ENCODE results near the gene CELF5.
"Not testable (repeated sequence)": the region's sequence is repeated elsewhere in the genome, so short reads cannot be mapped to it uniquely, and the experiment has no call there.

Gene CELF5

DNA sequence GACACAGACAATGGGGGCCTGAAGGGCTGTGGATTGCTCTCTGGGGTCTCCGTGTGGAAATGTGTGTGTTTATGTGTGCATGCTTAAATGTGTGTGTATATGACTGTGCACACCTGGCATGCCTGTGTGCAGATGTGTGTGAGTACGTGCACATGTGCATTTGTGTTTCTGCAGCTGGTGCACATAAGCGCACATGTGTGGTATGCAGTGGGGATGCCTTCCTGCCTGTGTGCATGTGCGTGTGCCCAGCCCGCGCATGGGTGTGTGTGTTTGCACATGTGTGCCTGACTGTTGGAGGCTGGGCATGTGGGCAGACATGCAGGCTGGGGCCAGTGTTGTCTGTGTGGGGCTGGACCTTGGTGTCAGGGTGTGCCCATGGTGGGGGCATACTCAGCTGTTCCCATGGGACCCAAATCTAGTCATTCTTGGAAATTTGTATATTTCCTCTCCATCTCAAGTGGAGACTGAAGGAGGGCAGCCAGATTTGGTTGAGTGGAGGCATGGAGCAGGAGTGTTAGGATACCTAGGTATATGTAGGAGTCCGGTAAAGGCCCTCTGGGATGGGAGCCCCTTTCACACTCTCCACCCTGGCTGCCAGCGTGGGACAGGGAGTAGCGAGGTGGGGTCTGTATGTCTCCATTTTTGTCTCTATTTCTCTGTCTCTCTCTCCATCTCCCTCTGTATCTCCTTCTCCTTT is 49.9 kb downstream of the CELF5 start:
- no peak for DNase-seq (ENCODE audit: low spot score)

DNA sequence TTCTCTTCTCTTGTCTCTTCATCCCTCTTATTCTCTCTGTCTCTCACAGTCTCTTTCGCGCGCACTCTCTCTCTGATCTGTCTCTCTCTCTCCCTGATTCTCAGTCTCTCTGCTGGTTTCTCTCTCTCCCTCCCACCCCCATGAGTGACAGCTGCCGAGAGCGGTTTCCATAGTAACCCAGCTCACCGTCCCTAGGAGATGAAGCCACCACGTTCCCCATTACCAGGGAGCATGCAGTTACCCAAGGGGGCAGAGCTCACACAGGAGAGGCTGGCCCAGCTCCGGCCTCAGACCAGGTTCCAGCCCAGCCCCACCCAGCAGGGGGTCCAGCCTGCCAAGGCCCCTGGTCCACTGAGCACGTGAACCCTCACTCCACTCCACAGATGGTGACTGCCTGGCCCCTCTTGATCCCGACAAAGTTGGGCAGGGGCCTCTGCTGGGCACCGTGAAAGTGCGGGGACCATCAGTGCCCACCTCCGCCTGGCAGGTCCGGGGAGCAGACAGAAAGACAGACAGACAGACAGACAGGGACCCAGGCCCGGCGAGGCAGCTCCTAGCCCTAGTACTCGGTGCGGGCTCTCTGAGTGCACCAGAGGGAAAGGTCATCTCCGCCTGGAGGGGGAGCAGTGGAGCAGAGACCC is 50.6 kb downstream of the CELF5 start:
- peak; percentile 29 for DNase-seq (ENCODE audit: low spot score)

DNA sequence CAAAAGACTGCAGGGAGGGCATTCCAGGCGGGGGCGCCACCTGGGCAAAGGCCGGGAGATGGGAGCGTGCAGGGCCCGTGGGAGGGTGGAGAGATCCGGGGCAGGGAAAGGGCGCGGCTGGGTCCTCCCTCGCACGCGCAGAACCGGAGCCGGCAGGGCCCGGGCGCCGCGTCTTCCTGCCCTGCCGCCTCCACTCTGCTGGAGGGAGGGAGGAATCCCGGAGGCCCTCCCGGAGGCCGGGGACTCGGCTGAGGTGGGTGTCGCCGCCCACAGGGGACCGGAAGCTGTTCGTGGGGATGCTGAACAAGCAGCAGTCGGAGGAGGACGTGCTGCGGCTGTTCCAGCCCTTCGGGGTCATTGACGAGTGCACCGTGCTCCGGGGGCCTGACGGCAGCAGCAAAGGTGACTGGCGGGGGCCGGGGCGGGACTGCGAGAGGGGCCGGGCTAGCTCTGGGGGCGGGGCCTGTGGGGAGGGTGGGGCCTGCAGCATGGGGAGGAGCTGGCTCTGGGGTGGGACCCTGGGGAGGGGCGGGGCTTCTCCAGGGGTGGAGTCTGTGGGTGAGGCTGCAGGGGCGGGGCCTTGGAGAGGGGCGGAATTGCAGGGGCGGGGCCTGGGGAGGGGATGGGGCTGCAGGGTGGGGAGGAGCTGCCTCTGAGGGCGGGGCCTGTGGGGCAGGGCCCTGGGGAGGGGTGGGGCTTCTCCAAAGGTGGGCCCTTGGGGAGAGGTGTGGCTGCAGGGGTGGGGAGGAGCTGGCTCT is 51.3 kb downstream of the CELF5 start:
- peak; percentile 94 for DNase-seq (ENCODE audit: low spot score)

DNA sequence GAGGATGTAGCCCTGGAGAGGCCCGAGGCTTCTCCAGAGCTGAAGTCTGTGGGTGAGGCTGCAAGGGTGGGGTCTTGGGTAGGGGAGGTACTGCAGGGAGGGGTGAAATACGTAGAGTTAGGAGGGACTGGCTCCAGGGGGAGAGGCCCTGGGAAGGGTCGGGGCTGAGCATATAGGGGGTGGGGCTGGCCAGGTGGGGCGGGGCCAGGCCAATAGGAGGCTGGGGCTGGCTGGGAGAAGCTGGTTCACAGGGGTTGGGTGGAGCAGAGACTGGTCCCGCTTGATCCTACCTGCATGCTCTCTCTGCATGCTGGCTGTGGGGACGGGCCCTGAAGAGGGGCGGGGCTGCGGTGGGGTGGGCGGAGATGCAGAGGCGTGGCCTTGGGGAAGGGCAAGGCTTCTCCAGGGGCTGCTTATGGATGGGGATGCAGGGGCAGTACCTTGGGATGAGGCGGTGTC is 51.9 kb downstream of the CELF5 start:
- no peak for DNase-seq (ENCODE audit: low spot score)

DNA sequence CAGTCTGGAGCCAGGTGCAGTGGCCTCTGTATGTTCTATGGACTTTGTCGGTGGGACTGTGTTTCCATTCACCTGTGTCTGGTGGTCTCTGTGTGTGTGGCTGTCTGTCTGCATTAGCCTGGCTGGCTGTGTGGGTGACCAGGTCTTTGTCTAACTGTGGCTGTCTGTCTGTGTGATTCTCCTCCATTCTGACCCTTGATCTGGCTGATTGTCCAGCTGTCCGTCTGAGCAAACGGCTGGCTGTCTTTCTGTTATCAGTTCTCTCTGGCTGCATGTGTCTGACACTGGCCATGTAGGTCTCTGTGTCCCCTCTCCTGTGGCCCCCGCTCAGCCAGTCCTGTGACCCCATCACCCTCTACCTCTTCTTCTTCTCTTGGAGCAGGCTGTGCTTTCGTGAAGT is 53.2 kb downstream of the CELF5 start:
- DNase-seq (ENCODE audit: low spot score), result no peak

DNA sequence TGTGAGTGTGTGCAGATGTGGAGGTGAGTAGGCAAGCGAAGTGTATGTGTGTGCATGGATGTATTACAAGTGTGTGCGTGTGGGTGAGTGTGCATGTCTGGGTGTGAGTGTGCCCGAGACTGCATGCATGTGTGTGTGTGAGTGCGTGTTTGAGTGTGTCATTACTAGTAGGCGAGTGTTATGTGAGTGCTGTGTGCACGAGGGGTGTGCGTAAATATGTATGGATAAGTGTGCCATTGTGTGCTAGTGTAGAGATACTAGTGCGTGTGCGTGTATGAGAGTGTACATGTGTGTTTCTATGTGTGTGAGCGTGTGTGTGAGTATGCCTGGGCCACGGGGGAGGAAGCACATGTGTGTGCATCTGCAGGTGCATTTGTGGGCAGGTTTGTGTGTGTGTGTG is 53.8 kb downstream of the CELF5 start:
- DNase-seq (ENCODE audit: low spot score), result no peak

DNA sequence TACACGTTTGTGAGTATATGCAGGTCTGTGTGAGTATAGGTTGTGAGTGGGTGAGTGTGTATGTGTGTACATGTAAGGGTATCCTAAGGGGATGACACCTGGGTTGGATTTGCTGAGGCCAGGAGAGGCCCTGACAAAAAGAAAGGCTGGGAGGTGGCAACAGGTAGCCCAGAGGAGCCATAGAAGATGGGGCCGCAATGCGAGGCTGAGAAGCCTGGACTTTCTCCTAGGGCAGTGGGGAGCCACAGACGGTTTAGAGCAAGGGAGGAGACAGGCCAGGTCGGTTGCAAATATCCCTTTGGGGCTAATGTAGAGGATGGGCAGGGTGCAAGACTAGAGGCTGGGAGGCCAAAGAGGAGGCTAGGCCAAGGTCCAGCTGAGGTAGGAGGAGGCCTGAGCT is 54.3 kb downstream of the CELF5 start:
- no peak for DNase-seq (ENCODE audit: low spot score)

DNA sequence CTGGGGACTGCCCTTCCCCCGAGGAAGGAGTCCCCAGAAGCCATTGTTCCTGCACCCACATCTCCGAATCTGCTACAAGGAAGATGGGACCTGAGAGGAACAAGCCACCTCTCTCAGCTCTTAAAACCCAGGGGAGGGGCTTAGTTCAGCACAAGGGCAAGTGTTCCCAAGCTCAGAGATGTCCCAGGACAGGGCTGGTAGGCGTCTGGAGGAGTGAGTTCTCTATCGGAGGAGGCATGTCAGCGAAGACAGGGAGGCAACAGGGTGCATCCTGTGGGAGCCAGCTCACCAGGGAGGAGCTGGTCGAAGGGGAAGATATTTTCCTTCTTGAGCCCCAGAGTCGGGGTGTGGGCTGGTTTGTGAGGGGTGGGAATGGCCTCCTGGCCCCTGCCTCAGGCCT is 54.8 kb downstream of the CELF5 start:
- DNase-seq (ENCODE audit: low spot score), result no peak

DNA sequence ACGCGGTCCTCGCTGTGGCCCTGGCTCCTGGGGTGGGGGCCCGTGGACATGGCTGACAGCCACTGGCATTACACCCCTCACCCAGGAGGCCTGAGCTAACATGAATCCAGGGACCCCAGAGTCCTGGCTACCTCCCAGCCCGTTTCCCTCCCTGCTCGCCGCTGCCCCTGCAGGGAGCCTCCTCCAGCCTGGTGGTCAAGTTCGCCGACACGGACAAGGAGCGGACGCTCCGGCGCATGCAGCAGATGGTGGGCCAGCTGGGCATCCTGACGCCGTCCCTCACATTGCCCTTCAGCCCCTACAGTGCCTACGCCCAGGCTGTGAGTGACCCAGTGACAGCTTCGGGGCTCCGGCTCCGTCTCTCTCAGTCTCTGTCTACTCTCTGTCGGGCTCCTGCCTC is 56.6 kb downstream of the CELF5 start:
- no peak for DNase-seq (ENCODE audit: low spot score)

DNA sequence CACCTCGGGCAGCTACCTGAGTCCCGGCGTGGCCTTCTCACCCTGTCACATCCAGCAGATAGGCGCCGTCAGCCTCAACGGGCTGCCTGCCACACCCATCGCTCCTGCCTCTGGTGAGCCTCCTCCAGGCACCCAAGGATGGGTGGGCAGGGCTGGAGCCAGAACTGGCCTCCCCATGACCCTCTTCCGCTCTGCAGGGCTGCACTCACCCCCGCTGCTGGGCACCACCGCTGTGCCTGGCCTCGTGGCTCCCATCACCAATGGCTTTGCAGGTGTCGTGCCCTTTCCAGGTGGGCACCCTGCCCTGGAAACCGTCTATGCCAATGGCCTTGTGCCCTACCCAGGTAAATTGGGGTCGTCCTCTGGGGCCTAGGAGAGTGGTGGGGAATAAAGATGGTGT is 57.7 kb downstream of the CELF5 start:
- no peak for DNase-seq (ENCODE audit: low spot score)

DNA sequence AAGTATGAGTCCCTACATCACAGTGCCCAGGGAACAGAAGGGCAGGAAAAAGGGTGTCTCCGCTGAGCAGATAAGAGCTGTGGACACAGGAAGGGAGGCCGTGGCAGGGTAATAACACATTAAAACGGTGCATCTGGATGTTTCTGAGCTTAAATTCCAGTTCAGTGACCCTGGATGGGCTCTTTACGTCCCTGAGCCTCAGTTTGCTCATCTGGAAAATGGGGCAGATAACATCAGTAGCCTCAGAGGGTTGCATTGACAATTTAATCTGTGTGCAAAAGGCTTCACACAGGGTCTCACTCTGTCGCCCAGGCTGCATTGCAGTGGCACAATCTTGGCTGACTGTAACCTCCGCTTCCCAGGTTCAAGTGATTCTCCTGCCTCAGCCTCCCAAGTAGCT is 58.1 kb downstream of the CELF5 start:
- DNase-seq (ENCODE audit: low spot score), result no peak

DNA sequence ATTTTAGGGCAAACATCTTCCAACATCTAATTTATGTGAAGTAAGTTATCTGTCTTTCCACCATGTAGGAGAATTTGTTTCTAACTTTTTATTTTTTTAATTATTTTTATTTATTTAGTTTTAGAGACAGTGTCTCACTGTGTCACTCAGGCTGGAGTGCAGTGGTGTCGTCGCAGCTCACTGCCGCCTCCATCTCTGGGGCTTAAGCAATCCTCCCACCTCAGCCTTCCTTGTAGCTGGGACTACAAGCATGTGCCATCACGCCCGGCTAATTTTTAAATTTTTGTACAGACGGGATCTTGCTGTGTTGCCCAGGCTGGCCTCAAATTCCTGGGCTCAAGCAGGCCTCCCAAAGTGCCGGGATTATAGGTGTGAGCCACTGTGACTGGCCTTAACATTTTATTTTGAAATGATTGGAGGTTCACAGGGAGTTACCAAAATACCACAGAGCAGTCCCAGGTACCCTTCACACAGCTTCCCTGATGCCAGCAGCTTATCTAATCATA is 58.8 kb downstream of the CELF5 start:
- no peak for DNase-seq (ENCODE audit: low spot score)

DNA sequence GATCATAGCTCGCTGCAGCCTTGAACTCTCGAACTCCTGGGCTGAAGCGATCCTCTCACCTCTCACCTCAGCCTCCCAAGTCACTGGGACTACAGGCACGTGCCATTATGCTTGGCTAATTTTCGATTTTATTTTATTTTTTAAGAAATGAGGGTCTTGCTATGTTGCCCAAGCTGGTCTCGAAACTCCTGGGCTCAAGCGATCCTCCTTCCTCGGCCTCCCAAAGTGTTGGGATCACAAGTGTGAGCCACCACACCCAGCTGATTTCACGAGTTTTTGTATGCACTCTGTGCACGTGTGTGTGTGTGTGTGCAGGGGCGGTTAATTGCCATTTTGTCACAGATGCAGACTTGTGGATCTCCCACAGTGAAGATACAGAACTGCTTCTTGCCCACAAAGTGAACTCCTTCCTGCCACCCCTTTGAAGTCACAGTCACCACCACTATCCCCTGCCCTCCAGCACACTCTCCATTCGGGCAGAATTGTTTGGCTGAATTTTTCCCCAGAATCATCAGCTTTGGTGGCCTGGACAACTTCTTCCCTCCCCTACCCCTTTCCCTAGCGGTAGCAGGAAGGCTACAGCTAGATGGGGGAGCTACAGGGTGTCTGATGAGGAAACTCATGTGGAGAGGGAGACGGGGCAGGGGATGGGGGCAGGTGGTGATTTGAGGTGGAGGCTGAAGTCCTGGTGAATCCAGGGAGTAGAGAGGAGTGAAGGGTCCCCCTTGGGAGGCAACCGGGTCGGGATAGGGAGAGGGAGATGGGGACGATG is 59.6 kb downstream of the CELF5 start:
- no peak for DNase-seq (ENCODE audit: low spot score)

DNA sequence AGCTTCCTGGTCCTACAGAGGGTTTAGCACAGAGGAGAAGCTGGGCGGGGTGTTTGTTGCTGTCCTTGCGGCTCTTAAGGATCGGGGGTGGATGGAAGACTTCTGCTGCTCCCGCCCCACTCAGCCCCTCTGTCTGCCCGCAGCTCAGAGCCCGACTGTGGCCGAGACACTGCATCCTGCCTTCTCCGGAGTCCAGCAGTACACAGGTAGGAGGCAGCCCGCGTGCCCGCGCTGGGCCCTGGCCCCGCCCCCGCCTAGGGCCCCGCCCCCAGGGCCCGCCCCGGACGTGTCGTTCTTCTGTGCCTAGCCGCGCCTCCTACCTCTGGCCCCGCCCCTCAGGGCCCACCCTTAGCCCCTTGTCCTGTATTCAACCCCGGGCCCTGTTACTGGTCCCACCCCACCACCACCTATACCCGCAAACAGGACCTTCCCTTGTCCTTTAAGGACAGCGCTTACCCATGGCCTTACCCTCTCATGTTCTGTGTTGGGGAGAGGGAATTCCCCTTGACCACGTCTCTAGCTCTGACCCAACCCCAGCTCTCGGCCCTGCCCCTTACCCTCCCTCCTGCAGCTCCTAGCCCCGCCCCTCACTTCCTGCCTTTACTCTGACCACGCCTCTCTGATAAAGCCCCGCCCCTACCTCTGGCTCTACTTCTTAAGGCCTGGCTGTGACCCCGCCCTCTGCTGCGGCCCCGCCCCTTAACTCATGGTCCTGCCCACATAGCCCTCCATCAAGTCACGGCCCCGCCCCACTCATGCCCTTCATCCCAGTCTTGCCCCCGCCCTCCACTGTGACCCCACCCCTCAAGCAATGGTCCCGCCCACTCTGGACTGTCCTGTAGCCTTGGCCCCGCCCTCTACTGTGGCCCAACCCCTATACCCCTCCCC is 60.5 kb downstream of the CELF5 start:
- peak; percentile 25 for DNase-seq (ENCODE audit: low spot score)

DNA sequence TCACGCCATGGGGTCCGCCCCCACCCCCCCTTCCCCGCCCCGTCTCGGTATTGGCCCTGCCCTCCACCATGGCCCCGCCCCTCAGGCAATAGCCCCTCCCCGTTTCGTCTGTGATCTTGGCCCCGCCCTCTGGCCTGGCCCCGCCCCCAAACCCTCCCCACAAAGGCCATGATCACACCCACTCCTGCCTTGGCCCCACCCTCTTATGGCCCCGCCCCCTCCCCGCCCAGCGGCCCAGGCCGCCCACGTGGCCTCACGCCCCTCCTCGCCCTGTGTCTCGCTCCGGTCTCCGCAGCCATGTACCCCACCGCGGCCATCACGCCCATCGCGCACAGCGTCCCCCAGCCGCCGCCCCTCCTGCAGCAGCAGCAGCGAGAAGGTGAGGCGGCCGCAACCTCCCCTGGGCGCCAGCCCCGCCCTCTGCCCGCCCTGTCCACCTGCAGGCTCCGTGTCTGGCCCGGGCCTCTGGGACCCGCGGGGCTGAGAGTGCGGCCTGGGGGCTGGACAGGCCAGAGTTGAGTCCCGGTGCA is 61.3 kb downstream of the CELF5 start:
- DNase-seq (ENCODE audit: low spot score), result no peak

DNA sequence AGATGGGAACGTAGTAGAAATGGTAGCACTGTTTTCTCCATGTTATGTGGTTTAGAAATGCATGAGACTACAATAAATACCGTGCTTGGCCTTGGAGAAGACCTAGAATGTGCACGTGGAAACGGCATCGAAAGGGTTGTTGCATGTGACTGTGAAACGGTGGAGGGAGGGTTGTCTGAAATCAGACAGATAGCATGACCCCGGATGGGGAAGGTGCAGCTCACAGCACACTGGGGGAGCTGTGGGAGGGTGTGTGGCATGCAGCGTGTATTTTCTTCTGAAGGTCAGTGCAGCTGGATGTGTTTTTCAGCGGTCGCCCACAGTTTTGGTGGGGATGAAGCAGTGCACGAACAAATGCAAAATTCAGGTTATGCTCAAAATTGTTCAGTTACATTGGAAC is 63.4 kb downstream of the CELF5 start:
- no peak for DNase-seq (ENCODE audit: low spot score)

DNA sequence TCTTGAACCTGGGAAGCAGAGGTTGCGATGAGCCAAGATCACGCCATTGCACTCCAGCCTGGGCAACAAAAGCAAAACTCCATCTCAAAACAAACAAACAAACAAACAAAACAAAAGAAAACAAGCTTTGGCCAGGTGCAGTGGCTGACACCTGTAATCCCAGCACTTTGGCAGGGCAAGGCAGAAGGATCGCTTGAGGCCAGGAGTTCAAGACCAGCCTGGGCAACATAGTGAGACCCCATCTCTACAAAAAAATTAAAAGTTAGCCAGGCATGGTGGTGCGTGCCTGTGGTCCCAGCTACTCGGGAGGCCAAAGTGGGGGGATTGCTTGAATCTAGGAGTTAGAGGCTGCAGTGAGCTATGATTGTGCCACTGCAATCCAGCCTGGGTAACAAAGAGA is 64.0 kb downstream of the CELF5 start:
- not testable (repeated sequence) for DNase-seq (ENCODE audit: low spot score)

DNA sequence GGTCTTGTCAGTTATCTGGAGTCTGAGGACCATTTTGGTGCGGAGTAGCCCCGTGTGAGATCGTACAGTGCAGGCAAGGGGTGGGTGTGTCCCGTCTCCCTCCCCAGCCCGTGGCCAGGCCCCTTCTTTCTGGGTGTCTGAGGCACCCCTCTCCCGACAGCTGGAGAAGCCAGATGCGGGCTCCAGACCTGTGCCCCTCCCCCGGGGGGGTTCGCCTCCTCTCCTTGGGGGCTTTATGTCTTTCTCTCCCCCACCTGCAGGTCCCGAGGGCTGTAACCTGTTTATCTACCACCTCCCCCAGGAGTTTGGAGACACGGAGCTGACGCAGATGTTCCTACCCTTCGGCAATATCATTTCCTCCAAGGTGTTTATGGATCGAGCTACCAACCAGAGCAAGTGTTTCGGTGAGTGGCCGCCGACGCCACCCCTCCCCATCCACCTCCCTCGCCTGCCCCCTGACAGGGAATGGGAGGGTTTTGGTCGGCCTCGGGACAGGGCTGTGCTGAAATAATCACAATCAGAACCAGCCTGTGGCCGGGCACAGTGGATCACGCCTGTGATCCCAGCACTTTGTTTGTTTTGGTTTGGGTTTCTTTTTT is 65.6 kb downstream of the CELF5 start:
- DNase-seq (ENCODE audit: low spot score), result no peak

DNA sequence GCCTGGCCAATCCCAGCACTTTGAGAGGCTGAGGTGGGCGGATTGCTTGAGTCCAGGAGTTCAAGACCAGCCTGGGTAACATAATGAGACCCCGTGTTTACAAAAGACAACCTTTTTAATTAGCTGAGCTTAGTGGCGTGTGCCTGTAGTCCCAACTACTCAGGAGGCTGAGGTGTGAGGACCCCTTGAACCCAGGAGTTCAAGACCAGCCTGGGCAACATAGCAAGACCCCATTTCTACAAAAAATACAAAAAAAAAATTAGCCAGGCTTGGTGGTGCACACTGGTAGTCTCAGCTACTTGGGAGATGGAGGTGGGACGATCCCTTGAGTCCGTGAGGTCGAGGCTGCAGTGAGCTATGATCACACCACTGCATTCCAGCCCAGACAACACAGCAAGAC is 66.4 kb downstream of the CELF5 start:
- DNase-seq (ENCODE audit: low spot score), result not testable (repeated sequence)

DNA sequence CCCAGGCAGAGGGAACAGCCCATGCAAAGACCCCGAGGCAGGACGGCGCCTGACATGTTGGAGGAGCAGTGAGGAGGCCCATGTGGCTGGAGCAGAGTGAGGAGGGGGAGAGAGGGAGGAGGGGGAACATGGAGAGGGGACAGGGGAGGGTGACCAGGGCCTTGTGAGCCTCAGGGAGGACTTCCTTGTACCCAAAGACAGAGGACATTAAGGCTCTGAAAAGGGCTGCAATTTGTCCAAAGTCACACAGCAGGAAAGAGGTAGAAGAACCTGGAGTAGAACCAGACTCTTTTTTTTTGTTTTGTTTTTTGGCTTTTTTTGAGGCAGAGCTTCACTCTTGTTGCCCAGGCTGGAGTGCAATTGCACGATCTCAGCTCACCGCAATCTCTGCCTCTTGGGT is 67.2 kb downstream of the CELF5 start:
- DNase-seq (ENCODE audit: low spot score), result no peak
